ENCODE results near the gene UPK3B. TPM values are rescaled to one million over a fixed set of nuclear protein-coding genes. Genes with fewer than 3 reads are reported as not detected.
"Not testable (repeated sequence)": the region's sequence is repeated elsewhere in the genome, so short reads cannot be mapped to it uniquely, and the experiment has no call there.

Gene UPK3B
- total and polyA plus RNA-seq, 9 of the 15 experiments (the other 6 are each of a cell fraction or from before 2014, with no cell fraction given), result not detected

- TF ChIP-seq PKNOX1 (IDR thresholded peaks at IDR 0.05) (peak; percentile 19; the same call in 1 of the 2 replicates), NRF1 (conservative IDR thresholded peaks at IDR 0.05 in 1 of 2, IDR thresholded peaks at IDR 0.05 in 1 of 2) (peak; percentile 99), EGR1 (conservative IDR thresholded peaks at IDR 0.05) (peak; percentile 90), TEAD4 (CRISPR knock-in tag; IDR thresholded peaks at IDR 0.05; ENCODE audit: borderline replicate concordance) (peak; percentile 56; the same call in 1 of the 2 replicates), PHF8 (IDR thresholded peaks at IDR 0.05; ENCODE audit: borderline replicate concordance, low read length) (peak; percentile 50; the same call in 1 of the 2 replicates), ETS1 (conservative IDR thresholded peaks at IDR 0.05; ENCODE audit: control insufficient read depth, low read depth, low read length) (0 out of 2 replicates have a peak, but pooled peaks have one; percentile 22), NR2C2 (CRISPR knock-in tag; IDR thresholded peaks at IDR 0.05) (peak; percentile 57; the same call in 1 of the 2 replicates), NR2C2 (tag; IDR thresholded peaks at IDR 0.05) (peak; percentile 85), NR2C1 (IDR thresholded peaks at IDR 0.05) (peak; percentile 89), NR2C1 (tag; IDR thresholded peaks at IDR 0.05) (peak; percentile 93), CREB1 (CRISPR knock-in tag; IDR thresholded peaks at IDR 0.05) (peak; percentile 74; the same call in 1 of the 2 replicates), USF1 (CRISPR knock-in tag; IDR thresholded peaks at IDR 0.05) (peak; percentile 21; the same call in 1 of the 2 replicates), ZBTB9 (CRISPR knock-in tag; IDR thresholded peaks at IDR 0.05) (0 out of 2 replicates have a peak, but pooled peaks have one; percentile 31), TAF1 (IDR thresholded peaks at IDR 0.05; ENCODE audit: control insufficient read depth, extremely low read depth, insufficient read depth, low read length, severe bottlenecking) (peak; percentile 63)
- not testable (repeated sequence) for TF ChIP-seq TEAD4 (IDR thresholded peaks at IDR 0.05; ENCODE audit: low read length); CREB1 (IDR thresholded peaks at IDR 0.05)
Observed at GRCh38 chr7:76549025-76549854, 38.9 kb downstream of the UPK3B start (continued).

Measured in K562 (cell line).